Mesodermal cell (in vitro differentiated cells): ENCODE measurements around the gene ANKS6.
A peak's percentile ranks its signal among the peaks of the same experiment; 100 is the strongest.

ENCODE experiments used
- H3K27ac ChIP-seq: 2 replicates; pipeline ENCODE4 v1.7.0; 2013; ENCODE audit warnings: mild to moderate bottlenecking, low read depth, low read length, moderate library complexity; ENCODE audit not compliant: severe bottlenecking
- H3K36me3 ChIP-seq: 2 replicates; pipeline ENCODE4 v1.7.1; 2013; ENCODE audit warnings: mild to moderate bottlenecking, low read length, moderate library complexity; ENCODE audit not compliant: control insufficient read depth, insufficient read depth
- H3K4me1 ChIP-seq: one replicate; pipeline ENCODE4 v1.7.1; 2013; ENCODE audit warnings: mild to moderate bottlenecking, low read length; ENCODE audit not compliant: insufficient read depth, control insufficient read depth, poor library complexity, severe bottlenecking
- H3K4me3 ChIP-seq: 2 replicates; pipeline ENCODE4 v1.7.0; 2013; ENCODE audit warnings: low read length, control low read depth, mild to moderate bottlenecking; ENCODE audit not compliant: insufficient read depth, poor library complexity, severe bottlenecking; ENCODE audit errors: extremely low read depth
- H3K9me3 ChIP-seq: 2 replicates; pipeline ENCODE4 v1.7.1; 2013; ENCODE audit warnings: mild to moderate bottlenecking, low read length, moderate library complexity; ENCODE audit not compliant: control insufficient read depth
- WGBS, 2 experiments: methylation state at CpG; one replicate each; pipeline ENCODE4 v1.1.5; 2013; ENCODE audit warnings: missing lambda C conversion rate in 2 of 2; ENCODE audit not compliant: insufficient coverage in 2 of 2; 5-methylcytosine and 5-hydroxymethylcytosine counted together

The ANKS6 gene

DNA sequence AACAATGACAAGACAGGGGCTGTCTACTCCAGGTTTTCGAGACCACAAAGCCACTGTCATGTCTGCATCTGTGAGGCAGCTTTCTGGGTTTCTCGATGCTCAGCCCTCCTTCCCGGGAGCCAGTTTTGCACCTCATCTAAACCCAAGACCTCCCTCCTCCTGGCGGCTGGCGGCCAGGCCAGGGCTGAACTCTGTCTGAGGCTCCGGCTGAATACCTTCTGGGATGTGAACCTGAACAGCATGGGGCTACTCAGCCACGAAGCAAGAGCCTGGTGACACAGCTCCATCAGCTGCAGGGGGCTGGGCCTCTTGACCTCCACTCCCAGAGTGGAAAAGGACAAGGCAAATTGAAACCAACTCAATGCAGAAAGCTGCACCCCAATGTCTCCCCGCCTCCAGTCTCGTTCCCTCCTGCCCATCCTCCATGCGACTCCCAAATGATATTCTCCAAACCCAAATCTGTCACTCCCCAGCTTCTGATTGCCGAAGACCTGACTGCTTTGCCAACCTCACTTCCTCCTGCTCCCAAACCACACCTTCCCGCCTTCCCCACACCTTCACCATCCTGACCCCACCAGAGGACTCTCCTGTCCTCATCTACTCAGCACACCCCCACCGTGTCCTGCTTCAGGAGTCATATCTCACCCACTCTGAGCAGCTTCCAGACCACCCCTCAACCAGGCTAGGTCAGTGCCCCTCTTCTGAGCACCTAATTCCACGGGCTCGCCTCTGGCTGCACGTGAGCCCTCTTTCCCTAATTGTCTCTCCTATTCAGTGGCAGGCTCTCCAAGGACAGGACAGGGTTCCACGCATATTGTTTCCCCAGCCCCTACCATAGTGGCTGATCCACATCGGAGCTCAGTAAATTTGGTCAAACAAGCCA, 4.5 kb downstream of the ANKS6 start:
- no peaks in the 10 kb centered on the region for H3K9me3 ChIP-seq
- H3K4me3 ChIP-seq = no peak overlapping the region
- peaks cover 12% of the 10 kb centered on the region for H3K4me1 ChIP-seq
- 78 to 81% methylated on average over 13 of the region's 18 CpGs for WGBS, 2 experiments
- H3K27ac ChIP-seq = peak overlapping the region; percentile 52
- peaks cover 32% of the 10 kb centered on the region for H3K36me3 ChIP-seq

DNA sequence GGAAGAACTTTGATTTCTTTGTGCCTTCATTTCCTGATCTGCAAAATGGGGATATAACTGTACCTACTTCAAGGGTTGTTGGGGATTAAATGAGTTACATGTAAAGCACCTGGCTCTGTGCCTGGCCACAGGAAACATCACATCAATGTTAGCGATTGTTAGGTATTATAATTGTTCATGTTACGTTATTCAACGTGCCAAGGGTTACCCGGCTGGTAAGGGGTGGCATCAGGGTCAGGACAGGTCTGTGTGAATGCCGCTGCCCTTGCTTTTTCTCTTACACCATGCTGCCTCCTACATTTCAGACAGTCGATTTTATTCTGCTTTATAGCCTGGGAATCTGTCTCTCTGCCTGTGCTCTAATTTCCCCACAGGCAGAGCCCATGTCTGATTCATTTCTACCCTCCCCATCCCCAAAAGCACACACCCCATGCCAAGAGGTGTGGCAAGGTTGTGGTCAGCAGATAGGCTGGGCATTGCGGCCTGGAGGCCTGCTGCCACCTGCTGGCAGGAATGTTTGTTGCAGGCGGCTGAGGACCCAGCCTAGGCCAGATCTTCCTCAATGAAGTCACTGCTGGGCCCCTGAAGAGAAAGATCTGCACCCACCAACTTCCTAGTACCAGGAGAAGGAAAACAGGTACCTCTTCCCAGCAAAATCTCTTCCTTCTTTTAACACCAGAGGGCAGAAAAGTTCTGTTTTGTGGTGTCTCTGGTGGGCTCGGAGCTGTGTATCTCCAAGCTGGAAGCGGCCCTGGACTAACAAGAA, 5.3 kb downstream of the ANKS6 start:
- peaks cover 32% of the 10 kb centered on the region for H3K36me3 ChIP-seq
- H3K4me3 ChIP-seq = no peak overlapping the region
- peak overlapping the region; percentile 52 for H3K27ac ChIP-seq
- WGBS, 2 experiments = 60 to 61% methylated on average over 6 to 7 of the region's 10 CpGs
- H3K9me3 ChIP-seq = no peaks in the 10 kb centered on the region
- H3K4me1 ChIP-seq = peaks cover 12% of the 10 kb centered on the region

DNA sequence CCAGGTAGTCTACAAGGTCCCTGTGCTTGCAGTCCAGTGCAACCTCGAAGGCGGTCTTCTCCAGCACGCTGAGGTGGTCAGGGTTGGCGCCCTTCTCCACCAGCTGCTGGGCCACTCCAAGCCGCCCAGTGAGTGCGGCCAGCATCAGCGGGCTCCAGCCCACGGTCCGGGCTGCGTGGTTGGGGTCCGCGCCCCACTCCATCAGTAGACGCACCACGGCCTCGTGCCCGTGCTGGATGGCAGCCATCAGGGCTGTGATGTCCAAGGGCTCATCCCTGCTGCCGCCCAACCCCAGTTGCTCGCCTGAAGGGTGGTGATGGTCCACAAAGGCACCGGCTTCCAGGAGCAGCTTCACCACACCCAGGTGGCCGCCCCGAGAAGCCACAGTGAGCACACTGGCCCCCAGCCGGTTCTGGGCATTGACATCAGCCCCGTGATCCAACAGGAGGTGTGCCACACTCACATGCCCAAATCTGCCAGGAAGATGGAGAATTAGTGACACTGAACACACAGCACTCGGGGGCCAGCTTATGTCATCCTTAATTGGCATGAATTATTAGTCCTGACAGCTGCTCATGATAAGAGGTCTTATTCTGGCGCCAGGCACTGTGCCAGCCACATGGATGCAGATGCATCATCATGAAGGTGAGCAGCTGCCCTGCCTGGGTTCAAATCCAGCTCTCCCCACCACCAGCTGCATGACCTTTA, 6.1 kb downstream of the ANKS6 start:
- H3K4me3 ChIP-seq = no peak overlapping the region
- no peak overlapping the region for H3K27ac ChIP-seq
- 94 to 97% methylated on average over 25 of the region's 25 CpGs for WGBS, 2 experiments

DNA sequence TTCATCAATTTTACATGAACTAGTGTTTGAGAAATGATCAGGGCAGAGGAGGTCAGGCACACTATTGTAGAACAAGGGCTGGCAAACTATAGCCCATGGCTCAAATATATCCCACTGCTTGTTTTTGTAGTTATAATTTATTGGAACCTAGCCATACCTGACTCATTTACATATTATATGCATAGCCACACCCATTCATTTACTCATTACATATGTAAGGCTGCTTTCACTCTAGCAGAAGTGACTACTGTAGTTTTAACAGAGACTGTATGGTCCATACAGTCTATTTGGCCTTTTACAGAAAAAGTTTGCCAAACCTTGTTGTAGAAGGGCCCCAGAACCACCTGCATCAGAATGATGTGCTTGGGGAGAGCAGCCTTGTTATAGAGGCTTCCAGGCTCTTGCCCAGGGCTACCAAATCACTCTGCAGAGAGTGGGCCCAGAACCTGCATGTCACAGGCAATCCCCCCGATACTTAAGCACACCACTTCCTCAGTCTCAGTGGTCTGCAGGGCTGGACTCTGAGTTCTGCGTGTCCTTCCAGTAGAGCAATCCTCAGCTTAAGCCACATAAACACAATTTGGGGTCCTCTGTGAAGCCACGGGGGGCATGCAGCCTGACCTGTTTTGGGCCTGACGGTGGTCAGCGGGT, 6.7 kb downstream of the ANKS6 start:
- WGBS, 2 experiments = 91% methylated on average over 5 of the region's 5 CpGs
- Histone ChIP-seq H3K4me3 (no peak overlapping the region), H3K36me3 (peaks cover 35% of the 10 kb centered on the region), H3K9me3 (no peaks in the 10 kb centered on the region), H3K4me1 (peaks cover 8% of the 10 kb centered on the region), H3K27ac (no peak overlapping the region)

More for the DNA sequence above, 6.1 kb downstream of the ANKS6 start:
- peaks cover 35% of the 10 kb centered on the region for H3K36me3 ChIP-seq
- H3K4me1 ChIP-seq = peaks cover 8% of the 10 kb centered on the region
- no peaks in the 10 kb centered on the region for H3K9me3 ChIP-seq

DNA sequence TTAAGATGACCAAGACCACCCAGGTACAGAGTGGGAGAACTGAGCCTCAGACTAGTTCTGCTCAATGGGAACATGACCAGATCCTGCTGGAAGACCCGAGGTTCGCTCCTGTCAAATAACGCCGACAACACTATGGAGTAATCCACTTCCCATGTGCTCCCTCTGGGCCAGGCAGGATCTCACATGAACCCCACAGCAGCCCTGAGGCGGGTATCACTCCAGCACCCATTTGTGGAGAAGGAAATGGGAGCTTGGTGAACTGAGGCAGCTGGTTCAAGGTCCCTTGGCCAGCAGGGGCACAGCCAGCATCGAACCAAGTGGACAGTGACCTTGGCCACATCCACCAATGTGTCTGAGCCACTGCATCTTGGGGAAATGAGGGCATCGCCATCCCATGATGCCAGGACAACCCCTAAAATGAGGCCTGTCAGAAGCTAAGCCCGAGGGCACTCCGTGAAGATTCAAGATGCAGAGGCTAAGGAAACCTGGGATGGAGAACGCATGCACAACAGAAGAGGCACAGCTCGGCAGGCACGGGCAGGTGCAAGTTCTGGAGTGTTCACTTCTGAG, 8.5 kb downstream of the ANKS6 start:
- Histone ChIP-seq H3K27ac (no peak overlapping the region), H3K9me3 (no peaks in the 10 kb centered on the region), H3K4me3 (no peak overlapping the region), H3K4me1 (peaks cover 8% of the 10 kb centered on the region), H3K36me3 (peaks cover 46% of the 10 kb centered on the region)
- 95 to 99% methylated on average over 11 to 12 of the region's 12 CpGs for WGBS, 2 experiments

DNA sequence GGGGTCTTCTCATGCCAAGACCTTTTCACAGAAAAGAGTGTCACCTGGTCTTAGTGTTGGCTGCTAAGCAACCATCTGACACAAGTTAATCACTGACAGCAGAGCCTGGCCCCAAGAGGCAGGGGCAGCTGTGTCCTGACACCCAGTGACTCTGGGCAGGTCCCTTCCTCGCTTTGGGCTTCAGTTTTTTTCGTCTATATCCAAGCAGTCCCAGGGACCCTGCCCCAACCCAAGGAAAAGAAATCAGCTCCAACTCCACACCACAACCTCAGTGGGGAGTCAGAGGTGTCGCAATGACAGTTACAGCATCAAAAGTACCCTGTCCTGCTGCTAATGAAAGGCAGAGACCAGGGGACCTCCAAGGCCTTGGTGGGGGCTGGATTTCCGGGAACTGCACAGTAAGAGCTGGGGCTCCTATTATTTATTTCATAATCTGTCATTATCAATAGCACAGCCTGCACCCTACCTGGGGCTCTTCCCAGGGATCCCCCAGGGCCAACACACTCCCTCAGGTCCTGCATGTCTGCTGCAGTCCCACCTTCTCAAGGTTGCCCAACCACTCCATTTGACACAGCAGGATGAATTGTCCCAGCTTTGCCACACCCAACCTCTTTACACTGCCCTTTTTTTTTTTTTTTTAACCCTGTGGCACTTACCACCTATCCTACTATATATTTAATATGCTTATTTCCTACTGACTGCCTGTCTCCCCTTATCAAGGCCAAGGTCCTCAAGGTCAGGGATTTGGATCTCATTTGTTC, 9.4 kb downstream of the ANKS6 start:
- WGBS, 2 experiments = 86% methylated on average over 3 of the region's 4 CpGs; no CpG with 5 or more reads in 1 of the 2 experiments
- H3K9me3 ChIP-seq = no peaks in the 10 kb centered on the region
- peaks cover 46% of the 10 kb centered on the region for H3K36me3 ChIP-seq
- no peak overlapping the region for H3K27ac ChIP-seq
- peaks cover 7% of the 10 kb centered on the region for H3K4me1 ChIP-seq
- H3K4me3 ChIP-seq = no peak overlapping the region

DNA sequence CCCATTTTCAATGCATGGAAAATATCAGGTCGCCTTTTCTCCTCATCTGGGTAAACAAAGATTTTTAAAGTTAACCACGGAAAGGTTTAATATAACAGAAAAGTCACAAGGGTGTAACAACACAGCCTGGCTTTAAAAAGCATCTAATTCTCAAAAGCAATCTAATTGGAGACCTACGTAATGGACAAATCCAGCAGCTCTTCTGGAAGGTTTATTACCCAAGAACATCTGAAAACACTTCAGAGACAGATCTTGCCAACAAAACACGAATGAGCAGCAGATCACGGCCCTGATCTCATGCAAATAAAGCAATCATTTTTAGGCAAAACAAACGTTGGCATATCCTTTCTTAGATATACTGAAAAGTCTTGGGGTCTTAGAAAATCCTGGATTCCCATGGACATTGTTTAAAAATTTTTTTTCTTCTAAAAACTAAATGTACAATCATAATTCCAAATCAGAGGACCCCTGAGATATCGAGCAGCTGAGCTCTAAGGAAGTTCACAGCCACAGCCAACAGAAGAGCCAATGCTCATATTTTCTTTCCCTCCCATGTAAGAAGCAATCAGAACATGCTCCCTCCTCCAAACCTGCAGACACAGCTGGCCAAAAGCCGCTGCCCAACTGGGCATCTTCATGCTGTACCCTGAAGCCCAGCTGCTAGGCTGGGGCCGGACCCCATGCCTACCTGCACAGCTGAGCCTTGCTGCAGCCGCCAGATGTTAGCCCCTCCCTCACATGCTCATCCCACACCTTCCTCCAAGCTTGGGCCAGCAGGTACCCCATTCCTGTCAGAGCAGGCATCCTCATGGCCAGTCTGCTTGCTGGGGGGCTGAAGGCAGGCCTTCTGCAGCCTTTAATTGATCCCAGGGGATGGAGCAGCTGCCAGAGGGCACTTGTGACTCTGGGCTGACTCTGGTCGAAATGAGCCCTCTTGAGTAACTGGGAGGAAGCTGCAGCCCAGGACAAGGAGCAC, 11.2 kb downstream of the ANKS6 start:
- no peak overlapping the region for H3K27ac ChIP-seq
- WGBS, 2 experiments = 80 to 94% methylated on average over 4 to 9 of the region's 11 CpGs

DNA sequence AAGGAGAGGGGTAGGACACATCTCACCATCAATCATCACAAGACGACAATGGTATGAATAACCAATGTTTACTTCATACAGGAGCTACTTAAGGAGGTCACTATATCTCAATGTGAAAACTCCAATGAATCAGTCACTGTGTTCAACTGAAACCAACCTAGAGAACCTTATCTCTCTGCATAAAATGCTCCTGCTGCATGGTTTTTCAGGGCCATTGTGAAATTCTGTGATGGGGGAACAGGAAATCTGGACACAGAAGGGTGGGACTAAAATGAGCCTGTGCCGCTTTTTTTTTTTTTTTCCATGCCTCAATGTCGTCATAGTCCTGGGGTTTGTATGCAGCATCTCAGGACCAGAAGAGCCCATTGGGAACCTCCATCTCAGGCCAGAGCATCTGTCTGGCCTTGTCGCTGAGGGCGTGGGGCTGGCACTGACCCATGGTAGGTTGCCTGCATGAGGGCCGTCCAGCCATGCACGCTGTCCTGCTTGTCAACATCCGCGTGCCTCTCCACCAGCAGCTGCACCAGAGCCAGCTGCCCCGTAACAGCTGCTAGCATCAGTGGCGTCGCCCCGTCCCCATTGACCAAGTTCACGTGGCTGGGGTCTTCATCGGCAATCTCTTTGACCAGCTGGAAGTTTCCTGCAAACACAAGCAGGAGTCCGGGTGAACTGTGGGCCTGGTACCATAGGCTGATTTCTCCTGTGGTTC, 12.7 kb downstream of the ANKS6 start:
- Histone ChIP-seq H3K27ac (no peak overlapping the region), H3K4me3 (no peak overlapping the region), H3K9me3 (no peaks in the 10 kb centered on the region), H3K36me3 (peaks cover 33% of the 10 kb centered on the region), H3K4me1 (no peaks in the 10 kb centered on the region)
- 95 to 97% methylated on average over 15 of the region's 16 CpGs for WGBS, 2 experiments

More for the DNA sequence above, 11.2 kb downstream of the ANKS6 start:
- H3K4me1 ChIP-seq = no peaks in the 10 kb centered on the region
- H3K4me3 ChIP-seq = no peak overlapping the region
- no peaks in the 10 kb centered on the region for H3K9me3 ChIP-seq
- H3K36me3 ChIP-seq = peaks cover 42% of the 10 kb centered on the region
